Caco-2 (cell line): ENCODE measurements around the gene GGTLC2. TPM values are rescaled to one million over a fixed set of nuclear protein-coding genes. Genes with fewer than 3 reads are reported as not detected.

ENCODE experiments used
- BruUV-seq: library from RNA; stranded (reverse); fragments of 400-500 nt; replicated peaks from 2 replicates; lab custom pipeline; 2021; lab: Mats Ljungman, UMichigan
- CTCF ChIA-PET: fragments of 300-600 bp; sonication (Branson Sonifier 250); formaldehyde crosslinking; loops from one replicate; lab custom pipeline; 2022; ENCODE audit warnings: antibody characterized with exemption; lab: Charles Lee
- POLR2A ChIA-PET: fragments of 300-600 bp; sonication (Branson Sonifier 250); formaldehyde crosslinking; loops from one replicate; lab custom pipeline; 2022; ENCODE audit warnings: antibody characterized with exemption; lab: Charles Lee
- DNase-seq, 2 experiments: peaks; one replicate each; pipeline versions ENCODE4 v3.0.0 to v3.0.0-alpha.2; 2020 to 2022
- H3K27me3 ChIP-seq: replicated peaks from 2 replicates; pipeline ENCODE4 v1.6.0; 2011; ENCODE audit warnings: low read length; ENCODE audit not compliant: control insufficient read depth, insufficient read depth
- H3K36me3 ChIP-seq: 2 replicates; pipeline ENCODE4 v1.5.1; 2011; ENCODE audit warnings: low read length; ENCODE audit not compliant: control insufficient read depth, insufficient read depth
- H3K4me1 ChIP-seq: fragments of 250-450 bp; sonication (Bioruptor Pico); 2 replicates; pipeline ENCODE4 v1.5.1; 2020; ENCODE audit warnings: mild to moderate bottlenecking
- H3K4me3 ChIP-seq: 2 replicates; pipeline ENCODE4 v1.5.1; 2011; ENCODE audit warnings: low read depth, mild to moderate bottlenecking, control low read depth, low read length
- H3K9me3 ChIP-seq: fragments of 250-450 bp; sonication (Bioruptor Pico); 2 replicates; pipeline ENCODE4 v1.5.1; 2020; ENCODE audit warnings: mild to moderate bottlenecking, moderate library complexity
- H3K27ac Mint-ChIP-seq: one replicate; pipeline ENCODE4 v1.8.0; 2022; ENCODE audit warnings: mixed read lengths; ENCODE audit not compliant: unreplicated experiment
- H3K27me3 Mint-ChIP-seq: one replicate; pipeline ENCODE4 v1.8.0; 2022; ENCODE audit warnings: mixed read lengths; ENCODE audit not compliant: insufficient read depth, unreplicated experiment
- H3K36me3 Mint-ChIP-seq: one replicate; pipeline ENCODE4 v1.8.0; 2022; ENCODE audit warnings: mild to moderate bottlenecking, mixed read lengths; ENCODE audit not compliant: insufficient read depth, unreplicated experiment
- H3K4me1 Mint-ChIP-seq: one replicate; pipeline ENCODE4 v1.8.0; 2022; ENCODE audit warnings: low read depth, mixed read lengths; ENCODE audit not compliant: unreplicated experiment
- H3K4me3 Mint-ChIP-seq: one replicate; pipeline ENCODE4 v1.8.0; 2022; ENCODE audit warnings: mild to moderate bottlenecking, moderate library complexity, mixed read lengths; ENCODE audit not compliant: unreplicated experiment
- H3K9me3 Mint-ChIP-seq: one replicate; pipeline ENCODE4 v1.8.0; 2022; ENCODE audit warnings: mixed read lengths; ENCODE audit not compliant: unreplicated experiment
- intact Hi-C: fragments of 100-400 bp; cut with micrococcal nuclease; formaldehyde crosslinking; loops from one replicate; pipeline ENCODE4 v1.10.0; 2022; ENCODE audit not compliant: unreplicated experiment
- total RNA-seq: library from RNA; stranded (reverse); gene quantifications from 2 replicates; pipeline ENCODE4 v1.2.3, GENCODE V29; 2022
- TF ChIP-seq, protein P1 (sequence below), 2 experiments: fragments of 200-600 bp in 1 of 2; IDR thresholded peaks; 1 replicate in 1 of 2; 2 replicates in 1 of 2; pipeline versions ENCODE4 v1.5.1 to v1.8.0; 2011 to 2022; ENCODE audit warnings: antibody characterized with exemption in 1 of 2, control low read depth in 1 of 2, inconsistent platforms in 1 of 2, low read depth in 1 of 2, low read length in 1 of 2, mild to moderate bottlenecking in 1 of 2, moderate library complexity in 1 of 2; ENCODE audit not compliant: insufficient read depth in 1 of 2, severe bottlenecking in 1 of 2, unreplicated experiment in 1 of 2

GGTLC2 gene
- total RNA-seq, 1 experiment from 2014 or later: 0.34 TPM

- Mint-ChIP-seq H3K27me3 (peaks cover 27% of the 10 kb centered on the region), H3K9me3 (no peaks in the 10 kb centered on the region), H3K27ac (no peak overlapping the region), H3K4me1 (no peaks in the 10 kb centered on the region), H3K36me3 (no peaks in the 10 kb centered on the region), H3K4me3 (no peak overlapping the region)
- POLR2A ChIA-PET: no interaction called here
- no TSS peak for BruUV-seq
- H3K27me3 ChIP-seq: no peaks in the 10 kb centered on the region; the same call in 1 of the 2 replicates
- H3K9me3 ChIP-seq: no peaks in the 10 kb centered on the region
- H3K4me3 ChIP-seq: no peak overlapping the region
- TF ChIP-seq, protein P1, sequence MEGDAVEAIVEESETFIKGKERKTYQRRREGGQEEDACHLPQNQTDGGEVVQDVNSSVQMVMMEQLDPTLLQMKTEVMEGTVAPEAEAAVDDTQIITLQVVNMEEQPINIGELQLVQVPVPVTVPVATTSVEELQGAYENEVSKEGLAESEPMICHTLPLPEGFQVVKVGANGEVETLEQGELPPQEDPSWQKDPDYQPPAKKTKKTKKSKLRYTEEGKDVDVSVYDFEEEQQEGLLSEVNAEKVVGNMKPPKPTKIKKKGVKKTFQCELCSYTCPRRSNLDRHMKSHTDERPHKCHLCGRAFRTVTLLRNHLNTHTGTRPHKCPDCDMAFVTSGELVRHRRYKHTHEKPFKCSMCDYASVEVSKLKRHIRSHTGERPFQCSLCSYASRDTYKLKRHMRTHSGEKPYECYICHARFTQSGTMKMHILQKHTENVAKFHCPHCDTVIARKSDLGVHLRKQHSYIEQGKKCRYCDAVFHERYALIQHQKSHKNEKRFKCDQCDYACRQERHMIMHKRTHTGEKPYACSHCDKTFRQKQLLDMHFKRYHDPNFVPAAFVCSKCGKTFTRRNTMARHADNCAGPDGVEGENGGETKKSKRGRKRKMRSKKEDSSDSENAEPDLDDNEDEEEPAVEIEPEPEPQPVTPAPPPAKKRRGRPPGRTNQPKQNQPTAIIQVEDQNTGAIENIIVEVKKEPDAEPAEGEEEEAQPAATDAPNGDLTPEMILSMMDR (IDR thresholded peaks at IDR 0.05; ENCODE audit: insufficient read depth in 1 of 2, low read depth in 1 of 2, low read length in 1 of 2, severe bottlenecking in 1 of 2, unreplicated experiment in 1 of 2): no peak
- intact Hi-C loops: no loop called here
- no peaks in the 10 kb centered on the region for H3K4me1 ChIP-seq
- CTCF ChIA-PET: interaction anchor here (0.7 kb wide), 1 partner anchor 13 kb away, joined by 3 read pairs; no protein-coding TSS in a partner anchor
- H3K36me3 ChIP-seq: no peaks in the 10 kb centered on the region
- DNase-seq: no peak
These were observed 45.2 kb upstream of the GGTLC2 start for GRCh38 chr22:22599248-22599647.

DNA sequence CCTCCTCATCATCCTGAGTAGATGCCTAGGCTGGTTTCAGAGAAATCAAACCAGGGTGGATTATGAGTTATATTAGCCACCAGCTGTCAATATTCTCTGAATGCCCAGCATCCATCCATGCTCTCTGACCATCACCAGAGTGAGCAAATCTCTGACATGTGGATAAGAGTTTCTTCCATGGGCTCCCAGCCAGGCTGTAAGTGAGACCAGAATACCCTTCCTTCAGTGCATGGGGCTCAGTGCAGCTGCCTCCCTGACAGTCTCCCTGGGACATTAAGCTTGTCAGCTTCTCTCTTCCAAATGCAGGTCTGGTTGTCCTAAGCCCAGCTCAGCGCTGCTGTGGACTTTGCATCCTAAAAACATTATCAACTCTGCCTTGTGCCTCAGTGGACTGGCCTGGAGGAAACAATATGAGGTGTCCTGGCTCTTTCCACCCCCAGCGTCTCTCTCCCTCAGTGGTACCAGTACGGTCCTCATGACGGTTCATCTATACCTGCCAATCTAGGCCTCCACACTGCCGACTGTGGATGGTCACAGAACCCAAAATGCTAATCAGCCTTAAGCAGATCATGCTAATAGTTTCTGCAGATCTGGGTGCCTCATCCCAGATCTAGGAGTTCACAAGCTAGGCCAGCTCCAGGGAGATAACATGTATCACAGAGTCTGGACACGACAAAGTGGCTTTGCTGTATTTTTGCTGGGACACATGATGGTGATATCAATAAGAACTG is 43.7 kb upstream of the GGTLC2 start:
- DNase-seq: no peak
- no peaks in the 10 kb centered on the region; the same call in 1 of the 2 replicates for H3K27me3 ChIP-seq
- no peaks in the 10 kb centered on the region for H3K4me1 ChIP-seq
- H3K27ac Mint-ChIP-seq: no peak overlapping the region
- H3K4me3 ChIP-seq: no peak overlapping the region
- H3K36me3 ChIP-seq: no peaks in the 10 kb centered on the region
- no peak overlapping the region for H3K4me3 Mint-ChIP-seq
- CTCF ChIA-PET: interaction anchor here (1.4 kb wide), 1 partner anchor 10 kb away, joined by 4 read pairs; no protein-coding TSS in a partner anchor
- no TSS peak for BruUV-seq
- TF ChIP-seq, protein P1 (IDR thresholded peaks at IDR 0.05; ENCODE audit: insufficient read depth in 1 of 2, low read depth in 1 of 2, low read length in 1 of 2, severe bottlenecking in 1 of 2, unreplicated experiment in 1 of 2): no peak
- H3K4me1 Mint-ChIP-seq: no peaks in the 10 kb centered on the region
- no peaks in the 10 kb centered on the region for H3K9me3 ChIP-seq
- intact Hi-C loops: no loop called here
- POLR2A ChIA-PET: no interaction called here
- H3K27me3 Mint-ChIP-seq: peaks cover 36% of the 10 kb centered on the region
- H3K36me3 Mint-ChIP-seq: no peaks in the 10 kb centered on the region
- H3K9me3 Mint-ChIP-seq: no peaks in the 10 kb centered on the region

DNA sequence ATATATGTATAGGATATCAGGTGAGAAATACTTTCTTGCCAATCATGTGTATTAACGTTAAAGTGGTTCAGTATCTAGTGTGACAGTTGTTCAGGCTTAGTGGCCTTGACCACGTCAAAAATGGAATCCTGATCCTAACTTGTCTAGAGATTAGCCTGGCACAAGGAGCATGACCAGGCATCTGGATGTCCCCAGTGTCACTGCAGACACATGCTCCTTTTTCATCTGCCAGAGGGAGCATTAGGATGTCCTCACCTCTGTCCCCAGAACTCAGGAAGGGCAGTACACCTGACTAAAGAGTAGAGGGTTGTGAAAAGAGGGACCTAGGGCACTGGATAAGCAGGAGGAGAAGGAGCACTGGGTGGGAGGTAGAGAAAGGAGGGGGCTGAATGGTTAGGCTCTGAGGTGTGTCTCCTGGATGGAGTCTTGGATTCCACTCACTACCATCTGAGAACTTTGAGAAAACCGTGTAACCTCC is 40.9 kb upstream of the GGTLC2 start:
- BruUV-seq: no TSS peak
- Mint-ChIP-seq H3K27ac (no peak overlapping the region), H3K36me3 (no peaks in the 10 kb centered on the region), H3K4me3 (no peak overlapping the region), H3K4me1 (no peaks in the 10 kb centered on the region), H3K27me3 (peaks cover 26% of the 10 kb centered on the region), H3K9me3 (no peaks in the 10 kb centered on the region)
- intact Hi-C loops: no loop called here
- ChIA-PET CTCF (no interaction called here), POLR2A (no interaction called here)
- no peak overlapping the region for H3K4me3 ChIP-seq
- no peaks in the 10 kb centered on the region; the same call in 1 of the 2 replicates for H3K9me3 ChIP-seq
- H3K27me3 ChIP-seq: no peaks in the 10 kb centered on the region
- H3K36me3 ChIP-seq: no peaks in the 10 kb centered on the region
- TF ChIP-seq, protein P1 (IDR thresholded peaks at IDR 0.05; ENCODE audit: insufficient read depth in 1 of 2, low read depth in 1 of 2, low read length in 1 of 2, severe bottlenecking in 1 of 2, unreplicated experiment in 1 of 2): no peak
- DNase-seq: no peak
- H3K4me1 ChIP-seq: no peaks in the 10 kb centered on the region
